K562 (cell line): ENCODE data around the gene PPM1M. TPM values are rescaled to one million over a fixed set of nuclear protein-coding genes. Genes with fewer than 3 reads are reported as not detected.

Experiments
- ATAC-seq: fragments of 200-7000 bp; cut with Tn5 transposase; 3 replicates; pipeline ENCODE4 v1.9.1; 2020; ENCODE audit warnings: moderate library complexity
- BruUV-seq: library from RNA; stranded (reverse); fragments of 400-500 nt; replicated peaks from 2 replicates; lab custom pipeline; 2021; lab: Mats Ljungman, UMichigan
- CTCF ChIA-PET: fragments of 300-600 bp; formaldehyde crosslinking; extraction: SDS; loops from one replicate; lab custom pipeline; 2021; ENCODE audit warnings: low intra/inter-chr PET ratio; lab: Yijun Ruan, JAX
- POLR2A ChIA-PET: fragments of 300-600, 350-650 bp; sonication (Branson Sonifier 250); formaldehyde crosslinking; extraction: SDS; loops from one replicate; lab custom pipeline; 2021; ENCODE audit warnings: antibody characterized with exemption, inconsistent platforms; lab: Yijun Ruan, JAX
- DNase-seq, 4 experiments: peaks; one replicate each; pipeline versions ENCODE4 v3.0.0 to v3.0.0-alpha.2; 2011 to 2018; ENCODE audit warnings: low spot score in 3 of 4, mixed read lengths in 3 of 4; ENCODE audit errors: extremely low read depth in 1 of 4
- FAIRE-seq: peaks from 2 replicates; lab custom pipeline; 2011; peaks lifted over from hg19 to GRCh38; lab: Jason Lieb, UNC
- H2AFZ ChIP-seq: 2 replicates; pipeline ENCODE4 v1.6.0; 2011; ENCODE audit warnings: low read depth, low read length, control low read depth, inconsistent platforms
- H3K27ac ChIP-seq: fragments of 200-600 bp; 3 replicates; pipeline ENCODE4 v1.8.0; 2011; ENCODE audit warnings: low read depth, mild to moderate bottlenecking, control low read depth, inconsistent platforms, low read length, moderate library complexity, mixed read lengths; ENCODE audit errors: extremely low read depth
- H3K27me3 ChIP-seq, 2 experiments: fragments of 300-600 bp in 1 of 2; 2 replicates in 1 of 2; 3 replicates in 1 of 2; pipeline versions ENCODE4 v1.6.0 to v1.8.0; 2011; ENCODE audit warnings: inconsistent platforms in 2 of 2, low read length in 2 of 2, mild to moderate bottlenecking in 1 of 2, mixed read lengths in 1 of 2, moderate library complexity in 1 of 2; ENCODE audit not compliant: control insufficient read depth in 2 of 2, insufficient read depth in 2 of 2
- H3K36me3 ChIP-seq: fragments of 300-600 bp; 3 replicates; pipeline ENCODE4 v1.8.0; 2011; ENCODE audit warnings: mild to moderate bottlenecking, low read length, inconsistent platforms; ENCODE audit not compliant: control insufficient read depth, insufficient read depth
- H3K4me1 ChIP-seq, 2 experiments: fragments of 200-600 bp in 1 of 2; replicated peaks in 1 of 2; 2 replicates in 1 of 2; 3 replicates in 1 of 2; pipeline versions ENCODE4 v1.5.1 to v1.8.0; 2011; ENCODE audit warnings: inconsistent platforms in 2 of 2, low read length in 2 of 2, mild to moderate bottlenecking in 1 of 2, mixed read lengths in 1 of 2, moderate library complexity in 1 of 2; ENCODE audit not compliant: control insufficient read depth in 2 of 2, insufficient read depth in 2 of 2
- H3K4me2 ChIP-seq: 2 replicates; pipeline ENCODE4 v1.6.1; 2011; ENCODE audit warnings: low read length, control low read depth, inconsistent platforms, mixed read lengths; ENCODE audit not compliant: insufficient read depth
- H3K4me3 ChIP-seq: fragments of 200-600 bp; sonication (generic), shearing (Covaris generic); 2 replicates; pipeline ENCODE4 v1.5.1; 2016; ENCODE audit warnings: control low read depth, inconsistent platforms
- H3K79me2 ChIP-seq: fragments of 200-600 bp; 3 replicates; pipeline ENCODE4 v1.8.0; 2011; ENCODE audit warnings: low read length, inconsistent platforms; ENCODE audit not compliant: control insufficient read depth, insufficient read depth
- H3K9ac ChIP-seq, 2 experiments: 2 replicates each; pipeline versions ENCODE4 v1.6.0 to v1.6.1; 2011; ENCODE audit warnings: low read depth in 2 of 2, low read length in 2 of 2, control low read depth in 1 of 2, inconsistent platforms in 1 of 2, mild to moderate bottlenecking in 1 of 2, mixed read lengths in 1 of 2; ENCODE audit not compliant: insufficient read depth in 1 of 2
- H3K9me1 ChIP-seq: one replicate; pipeline ENCODE4 v1.6.0; 2011; ENCODE audit warnings: inconsistent platforms, mild to moderate bottlenecking, low read length, moderate library complexity; ENCODE audit not compliant: control insufficient read depth, insufficient read depth
- H3K9me3 ChIP-seq: replicated peaks from 2 replicates; pipeline ENCODE4 v1.5.1; 2011; ENCODE audit warnings: low read depth, low read length, inconsistent platforms; ENCODE audit not compliant: control insufficient read depth, insufficient read depth
- H4K20me1 ChIP-seq: replicated peaks from 2 replicates; pipeline ENCODE4 v1.6.1; 2011; ENCODE audit warnings: low read length, inconsistent platforms, mixed read lengths; ENCODE audit not compliant: control insufficient read depth, insufficient read depth
- CREB3L1 ChIP-seq: fragments of 450-650 bp; IDR thresholded peaks from 2 replicates; pipeline ENCODE4 v1.6.1; 2014; ENCODE audit warnings: low read depth, mild to moderate bottlenecking, moderate library complexity, borderline replicate concordance
- GATAD2A ChIP-seq: fragments of 450-650 bp; IDR thresholded peaks from 2 replicates; pipeline ENCODE4 v1.6.1; 2017
- HDAC1 ChIP-seq, 2 experiments: fragments of 450-650 bp; IDR thresholded peaks; 2 replicates each; pipeline ENCODE4 v1.6.1; 2016 to 2017; ENCODE audit warnings: inconsistent platforms in 1 of 2, mild to moderate bottlenecking in 1 of 2, moderate library complexity in 1 of 2
- MAZ ChIP-seq, 2 experiments: fragments of 450-650 bp in 1 of 2; sonication (generic) in 1 of 2; formaldehyde crosslinking; IDR thresholded peaks in 1 of 2; conservative IDR thresholded peaks in 1 of 2; 2 replicates each; pipeline versions ENCODE4 v1.4.0 to v1.5.0; 2020; ENCODE audit warnings: mild to moderate bottlenecking in 1 of 2, missing genetic modification reagents in 1 of 2
- NKRF ChIP-seq: fragments of 450-650 bp; IDR thresholded peaks from 2 replicates; pipeline ENCODE4 v1.6.1; 2016; ENCODE audit warnings: borderline replicate concordance
- POLR2A ChIP-seq: fragments of 450-650 bp; conservative IDR thresholded peaks from 2 replicates; pipeline ENCODE4 v1.6.1; 2016
- POLR2AphosphoS5 ChIP-seq: IDR thresholded peaks from 2 replicates; pipeline ENCODE4 v1.6.1; 2011; ENCODE audit warnings: mild to moderate bottlenecking, low read depth, low read length, moderate library complexity; ENCODE audit not compliant: control insufficient read depth, insufficient read depth
- SMARCB1 ChIP-seq: IDR thresholded peaks from 2 replicates; pipeline ENCODE4 v1.6.1; 2011; ENCODE audit warnings: improper control_type of control experiment, low read depth; ENCODE audit not compliant: insufficient read length
- SRSF1 ChIP-seq: fragments of 200-400 bp; formaldehyde crosslinking; IDR thresholded peaks from 2 replicates; pipeline ENCODE4 v1.6.1; 2017; ENCODE audit warnings: mild to moderate bottlenecking, low read depth, low read length, moderate library complexity
- ZNF134 ChIP-seq: fragments of 250-450 bp; sonication (Bioruptor Pico); conservative IDR thresholded peaks from 2 replicates; pipeline ENCODE4 v1.4.0; 2020
- ZNF431 ChIP-seq: sonication (generic); formaldehyde crosslinking; IDR thresholded peaks from 2 replicates; pipeline ENCODE4 v1.8.0; 2022; ENCODE audit warnings: mild to moderate bottlenecking, missing genetic modification reagents
- ZNF592 ChIP-seq: fragments of 450-650 bp; IDR thresholded peaks from 2 replicates; pipeline ENCODE4 v1.6.1; 2017; ENCODE audit warnings: antibody characterized with exemption, mild to moderate bottlenecking
- ZNF696 ChIP-seq: fragments of 250-450 bp; sonication (Bioruptor Pico); conservative IDR thresholded peaks from 2 replicates; pipeline ENCODE4 v1.4.0; 2020; ENCODE audit warnings: mild to moderate bottlenecking, moderate library complexity
- WGBS: fragments of 100-300 bp; shearing (Covaris generic); methylation state at CpG from one replicate; pipeline ENCODE4 v1.1.6; 2016; ENCODE audit warnings: low coverage, mixed read lengths; ENCODE audit not compliant: insufficient coverage; ENCODE audit errors: missing lambda C conversion rate; 5-methylcytosine and 5-hydroxymethylcytosine counted together
- in situ Hi-C: fragments of 300-500 bp; cut with MboI; formaldehyde crosslinking; loops from 4 replicates; pipeline ENCODE4 v1.15.0; 2018; ENCODE audit warnings: inconsistent platforms, mixed read lengths
- intact Hi-C: fragments of 100-400 bp; cut with micrococcal nuclease; formaldehyde crosslinking; loops from 2 replicates; pipeline ENCODE4 v1.14.2; 2022
- polyA plus RNA-seq, 8 experiments: library from polyadenylated mRNA; depleted of rRNA in 4 of 8; stranded (reverse) in 5 of 8; unstranded in 3 of 8; fragments of >200 nt; fragmentation: Nextera tagmentation in 2 of 8; fragmentation: Illumina TruSeq in 1 of 8; extraction: Ambion mirVana in 2 of 8; extraction: Trizol in 1 of 8; gene quantifications; 2 replicates each; pipeline versions ENCODE4 v1.2.1 to v1.2.3, GENCODE V29; 2011 to 2014; ENCODE audit warnings: inconsistent platforms in 1 of 8, missing spikeins in 1 of 8
- total RNA-seq, 7 experiments: library from RNA; depleted of rRNA in 6 of 7; stranded (reverse); fragments of >200 nt in 6 of 7; fragmentation: Illumina TruSeq in 2 of 7; extraction: Trizol in 2 of 7; gene quantifications; 2 replicates each; pipeline versions ENCODE4 v1.2.1 to v1.2.3, GENCODE V29; 2011 to 2021; ENCODE audit warnings: low replicate concordance in 1 of 7

PPM1M gene
- total and polyA plus RNA-seq, 9 of the 15 experiments (the other 6 are each of a cell fraction or from before 2014, with no cell fraction given) = 1.4 to 9.2 (median 4.4) TPM

GRCh38 chr3:52277071-52277964 lies 31.8 kb downstream of the PPM1M start:
- peaks cover 36% of the 10 kb centered on the region for H3K36me3 ChIP-seq
- H4K20me1 ChIP-seq = peaks cover 13% of the 10 kb centered on the region; the same call in 1 of the 2 replicates
- H2AFZ ChIP-seq = no peak overlapping the region
- DNase-seq (peak in 3 of 4 experiments; percentile 27 to 71 (median 48)), ATAC-seq (peak; percentile 48), FAIRE-seq (peak; percentile 73)
- ChIA-PET CTCF (interaction anchor here (0.5 to 0.9 kb wide), 2 partner anchors 46 to 274 kb away, joined by 3 to 7 read pairs; no protein-coding TSS in a partner anchor), POLR2A (interaction anchor here (0.6 to 3.4 kb wide), 19 partner anchors 10 to 467 kb away, joined by 3 to 29 read pairs (median 4); partner anchors contain the start of genes GLYCTK and TLR9)
- no peaks in the 10 kb centered on the region for H3K27me3 ChIP-seq
- under 1% methylated on average over 28 of the region's 28 CpGs for WGBS
- peak overlapping the region; percentile 80 for H3K4me2 ChIP-seq
- peak overlapping the region; percentile 95 for H3K27ac ChIP-seq
- no peaks in the 10 kb centered on the region for H3K9me3 ChIP-seq
- no peaks in the 10 kb centered on the region for H3K9me1 ChIP-seq
- in situ Hi-C loops = no loop called here
- TSS peak; percentile 47 for BruUV-seq
- intact Hi-C loops = no loop called here
- peak overlapping the region; percentile 73 for H3K4me3 ChIP-seq
- peaks cover 75% of the 10 kb centered on the region for H3K79me2 ChIP-seq
- peak overlapping the region; percentile 95 for H3K9ac ChIP-seq
- H3K4me1 ChIP-seq = peaks cover 11 to 13% of the 10 kb centered on the region in 2 experiments; a peak in 4 of 5 replicates
- TF ChIP-seq HDAC1 (IDR thresholded peaks at IDR 0.05) = peak in 1 of 2 experiments; percentile 71; a peak in 2 of 4 replicates
- TF ChIP-seq NKRF = peak; percentile 50; the same call in 1 of the 2 replicates
- no peak for TF ChIP-seq ZNF592
- no peak for TF ChIP-seq MAZ (CRISPR knock-in tag; conservative IDR thresholded peaks at IDR 0.05 in 1 of 2, IDR thresholded peaks at IDR 0.05 in 1 of 2)
- TF ChIP-seq ZNF134 (CRISPR knock-in tag) = no peak
- TF ChIP-seq SRSF1 = no peak
- TF ChIP-seq POLR2A = peak; percentile 54
- TF ChIP-seq GATAD2A = 0 out of 2 replicates have a peak, but pooled peaks have one; percentile 36
- TF ChIP-seq SMARCB1 = no peak
- TF ChIP-seq CREB3L1 = no peak
- 0 out of 2 replicates have a peak, but pooled peaks have one; percentile 44 for TF ChIP-seq POLR2AphosphoS5
- no peak for TF ChIP-seq ZNF431 (CRISPR knock-in tag)
- no peak for TF ChIP-seq ZNF696 (CRISPR knock-in tag)
